Heart left ventricle (tissue), 16 donors: ENCODE measurements around the gene RXRA. TPM values are rescaled to one million over a fixed set of nuclear protein-coding genes. Genes with fewer than 3 reads are reported as not detected.

Experiments
- ATAC-seq, 4 donors: fragments of 200-7000 bp; cut with Tn5 transposase; one replicate each; pipeline ENCODE4 v1.9.1; 2020 to 2022; ENCODE audit warnings: moderate library complexity in 4 of 4, mild to moderate bottlenecking in 3 of 4, moderate number of reproducible peaks in 1 of 4
- DNase-seq, 5 donors: peaks; one replicate each; pipeline ENCODE4 v3.0.0-alpha.2; 2020
- H3K27ac ChIP-seq, 12 donors: fragments of 200-600 bp; sonication (generic) in 4 of 12; one replicate each; pipeline versions ENCODE4 v1.5.0 to v1.8.0; 2016 to 2022; ENCODE audit warnings: mild to moderate bottlenecking in 2 of 12
- H3K27me3 ChIP-seq, 9 donors: fragments of 200-600 bp; sonication (generic) in 2 of 9; one replicate each; pipeline versions ENCODE4 v1.5.1 to v1.8.0; 2016 to 2022; ENCODE audit warnings: mild to moderate bottlenecking in 3 of 9
- H3K36me3 ChIP-seq, 9 donors: fragments of 200-600 bp; sonication (generic) in 2 of 9; one replicate each; pipeline versions ENCODE4 v1.5.0 to v1.8.0; 2018 to 2022; ENCODE audit warnings: mild to moderate bottlenecking in 2 of 9
- H3K4me1 ChIP-seq, 12 donors: fragments of 200-600 bp; sonication (generic) in 4 of 12; one replicate each; pipeline versions ENCODE4 v1.5.0 to v1.8.0; 2016 to 2022; ENCODE audit warnings: mild to moderate bottlenecking in 3 of 12
- H3K4me3 ChIP-seq, 12 donors: fragments of 200-600 bp; sonication (generic) in 4 of 12; one replicate each; pipeline versions ENCODE4 v1.5.0 to v1.8.0; 2017 to 2022; ENCODE audit warnings: mild to moderate bottlenecking in 9 of 12, moderate library complexity in 4 of 12
- H3K9me3 ChIP-seq, 12 donors: fragments of 200-600 bp; sonication (generic) in 4 of 12; one replicate each; pipeline versions ENCODE4 v1.5.0 to v1.8.0; 2016 to 2022; ENCODE audit warnings: mild to moderate bottlenecking in 1 of 12
- POLR2A ChIP-seq, 2 donors: fragments of 450-650 bp; IDR thresholded peaks; one replicate each; pipeline ENCODE4 v1.6.1; 2017; ENCODE audit warnings: antibody characterized with exemption in 2 of 2, mild to moderate bottlenecking in 2 of 2, moderate library complexity in 2 of 2
- WGBS, 4 donors: extraction: QIAGEN DNeasy Blood & Tissue Kit in 2 of 4; methylation state at CpG; one replicate each; pipeline versions ENCODE4 v1.1.5 to v1.1.7; 2013 to 2018; 5-methylcytosine and 5-hydroxymethylcytosine counted together
- intact Hi-C, 10 donors: fragments of 100-400 bp; cut with DNase I; formaldehyde crosslinking; loops; one replicate each; pipeline versions ENCODE4 v1.11.1 to v1.14.2; 2022
- polyA plus RNA-seq, 2 donors: library from polyadenylated mRNA; stranded (reverse); fragments of 200-250 nt; gene quantifications; one replicate each; pipeline ENCODE4 v1.2.3, GENCODE V29; 2013
- total RNA-seq, 9 donors: library from RNA; depleted of rRNA in 2 of 9; stranded (reverse); fragments of >200 nt in 2 of 9; fragmentation: NEBNext Ultra II Directional in 3 of 9; extraction: Animal tissue kit (Norgen Biotek cat#: 25700) in 3 of 9; gene quantifications; one replicate each; pipeline versions ENCODE4 v1.1.0 to v1.2.4, GENCODE V29; 2016 to 2023
- TF ChIP-seq, protein P1 (sequence below), 12 donors: fragments of 200-600 bp; sonication (generic) in 4 of 12; IDR thresholded peaks; one replicate each; pipeline versions ENCODE4 v1.5.0 to v1.8.0; 2018 to 2022; ENCODE audit warnings: antibody characterized with exemption in 12 of 12, mild to moderate bottlenecking in 5 of 12
- donor health status: ischemic (EF 13 %, LVEDD 7.1; RV severe dilation, severe dysfunction).
- donor health status: healthy with polysubstance abuse.
- donor health status: DM: no; HTN: yes; CAD: no.
- donor health status: DM: no; HTN: no; CAD: no.
- donor health status: ischemic (EF 25% LVEDD 6.9; RV normal size, moderate dysfunction).
- donor health status: ischemic (EF 25% LVEDD 5.7; RV mildly dilated, moderate dysfunction).
- donor health status: healthy.
- donor health status: DM: yes; HTN: yes; CAD: no.
- donor health status: ischemic (EF 35%, LVEDD 5.7; RV mildly dilated, moderate dysfunction).
- donor health status: nonischemic (EF 11% LVEDD 7.7; RV severe dilation, severe dysfunction).
- donor health status: DM: yes; HTN: yes; CAD: no.
- donor health status: PGD.
- donor health status: ischemic (EF 29% LVEDD 5.4; RV normal size, mild dysfunction).
- donor health status: nonischemic (EF 23%, LVEDD 6.1; RV moderate dilation, normal function).

RXRA gene
- total and polyA plus RNA-seq, 11 donors = 45.5 to 87.9 (median 54.9) TPM

DNA sequence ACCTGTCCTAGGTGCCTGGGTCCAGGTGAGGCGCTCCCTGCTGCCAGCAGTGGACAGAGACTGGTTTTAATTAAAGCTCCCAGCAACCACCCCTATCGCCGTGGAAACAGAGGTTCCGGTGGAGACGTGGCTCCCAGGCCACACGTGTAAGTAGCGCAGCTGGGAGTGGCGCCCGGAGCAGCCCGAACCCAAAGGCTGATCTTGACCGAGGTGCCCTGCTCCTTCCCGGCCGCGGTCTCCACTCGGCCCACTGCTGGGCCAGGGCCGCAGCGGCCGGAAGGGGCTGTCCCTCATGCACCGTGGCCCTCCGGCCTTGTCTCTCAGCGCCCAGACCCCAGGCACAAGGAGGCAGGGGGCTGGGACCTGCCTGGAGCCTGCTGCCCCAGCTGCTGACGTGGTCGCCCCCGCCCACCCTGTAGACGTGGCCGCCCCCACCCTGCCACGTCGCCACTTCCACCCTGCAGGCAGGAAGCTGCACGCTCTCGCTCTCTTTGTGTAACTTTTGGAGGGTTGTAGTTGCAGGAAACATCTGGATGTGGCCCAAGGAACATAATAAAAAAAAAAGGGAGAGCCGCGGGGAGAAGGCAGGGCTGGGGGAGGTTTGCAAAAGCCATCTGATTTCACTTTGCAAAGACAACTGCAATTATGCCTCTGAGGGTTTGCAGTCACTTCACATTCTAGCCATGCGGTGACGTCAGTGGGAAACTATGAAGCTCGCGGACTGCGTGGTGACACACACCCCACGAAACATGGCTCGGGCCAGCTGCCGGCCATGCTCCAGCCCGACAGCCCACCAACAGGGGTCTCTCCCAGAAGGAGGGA is 129.9 kb downstream of the RXRA start:
- intact Hi-C loops = loop anchor here in 5 of 10 donors (5.0 to 10.0 kb wide), 7 partner anchors 79 to 959 kb away; partner anchors contain the start of gene COL5A1 (in 3 of the 5)
- H3K4me3 ChIP-seq = peak overlapping the region in 10 of 12 donors; percentile 18 to 57 (median 42)
- WGBS, 4 donors = 27 to 40% (median 32%) methylated on average over 32 to 41 of the region's 41 CpGs
- TF ChIP-seq, protein P1, sequence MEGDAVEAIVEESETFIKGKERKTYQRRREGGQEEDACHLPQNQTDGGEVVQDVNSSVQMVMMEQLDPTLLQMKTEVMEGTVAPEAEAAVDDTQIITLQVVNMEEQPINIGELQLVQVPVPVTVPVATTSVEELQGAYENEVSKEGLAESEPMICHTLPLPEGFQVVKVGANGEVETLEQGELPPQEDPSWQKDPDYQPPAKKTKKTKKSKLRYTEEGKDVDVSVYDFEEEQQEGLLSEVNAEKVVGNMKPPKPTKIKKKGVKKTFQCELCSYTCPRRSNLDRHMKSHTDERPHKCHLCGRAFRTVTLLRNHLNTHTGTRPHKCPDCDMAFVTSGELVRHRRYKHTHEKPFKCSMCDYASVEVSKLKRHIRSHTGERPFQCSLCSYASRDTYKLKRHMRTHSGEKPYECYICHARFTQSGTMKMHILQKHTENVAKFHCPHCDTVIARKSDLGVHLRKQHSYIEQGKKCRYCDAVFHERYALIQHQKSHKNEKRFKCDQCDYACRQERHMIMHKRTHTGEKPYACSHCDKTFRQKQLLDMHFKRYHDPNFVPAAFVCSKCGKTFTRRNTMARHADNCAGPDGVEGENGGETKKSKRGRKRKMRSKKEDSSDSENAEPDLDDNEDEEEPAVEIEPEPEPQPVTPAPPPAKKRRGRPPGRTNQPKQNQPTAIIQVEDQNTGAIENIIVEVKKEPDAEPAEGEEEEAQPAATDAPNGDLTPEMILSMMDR (IDR thresholded peaks at IDR 0.05) = peak in 3 of 12 donors; percentile 3 to 14 (median 14)
- no peak for TF ChIP-seq POLR2A (IDR thresholded peaks at IDR 0.05)
- DNase-seq (peak; percentile 90 to 92 (median 91)), ATAC-seq (peak; percentile 56 to 92 (median 83))
- peaks cover 3 to 38% (median 21%) of the 10 kb centered on the region in 12 donors for H3K4me1 ChIP-seq
- H3K27me3 ChIP-seq = no peaks in the 10 kb centered on the region
- H3K27ac ChIP-seq = peak overlapping the region; percentile 82 to 96 (median 90)
- no peaks in the 10 kb centered on the region for H3K36me3 ChIP-seq
- H3K9me3 ChIP-seq = peaks cover 0 to 1% (median 0%) of the 10 kb centered on the region in 12 donors

DNA sequence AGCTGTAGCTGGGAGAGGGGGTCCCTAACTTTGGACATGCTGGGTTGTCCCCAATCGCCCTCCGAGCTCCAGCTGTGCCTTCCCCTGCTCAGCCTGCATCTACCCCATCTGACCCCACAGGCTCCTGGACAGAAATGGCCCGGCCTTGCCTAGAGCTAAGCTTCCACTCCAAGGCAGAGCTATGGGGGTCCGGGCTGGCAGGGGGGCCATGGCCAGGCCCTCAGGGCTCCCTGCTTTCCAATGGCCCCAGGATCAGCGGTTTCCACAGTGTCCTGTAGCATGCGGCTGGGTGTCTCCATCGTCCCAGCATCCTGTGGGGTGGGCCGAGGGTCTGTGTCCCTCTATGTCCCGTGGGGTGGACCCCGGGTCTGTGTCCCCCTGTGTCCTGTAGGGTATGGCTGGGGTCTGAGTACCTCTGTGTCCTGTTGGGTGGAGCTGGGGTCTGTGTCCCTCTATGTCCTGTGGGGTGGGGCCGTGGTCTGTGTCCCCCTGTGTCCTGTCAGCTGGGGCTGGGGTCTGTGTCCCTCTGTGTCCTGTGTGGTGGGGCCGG is 130.6 kb downstream of the RXRA start:
- peak in 1 of 5 donors; percentile 32 for DNase-seq
- intact Hi-C loops = loop anchor here in 5 of 10 donors (5.0 to 10.0 kb wide), 7 partner anchors 78 to 958 kb away; partner anchors contain the start of gene COL5A1 (in 3 of the 5)
- peak in 2 of 4 donors; percentile 3 to 7 for ATAC-seq
- H3K27me3 ChIP-seq = no peaks in the 10 kb centered on the region
- TF ChIP-seq, protein P1 (IDR thresholded peaks at IDR 0.05) = no peak
- TF ChIP-seq POLR2A (IDR thresholded peaks at IDR 0.05) = no peak
- peaks cover 0 to 8% (median 4%) of the 10 kb centered on the region in 12 donors for H3K9me3 ChIP-seq
- H3K4me3 ChIP-seq = peak overlapping the region in 9 of 12 donors; percentile 34 to 57 (median 42)
- H3K36me3 ChIP-seq = no peaks in the 10 kb centered on the region
- peak overlapping the region; percentile 82 to 96 (median 90) for H3K27ac ChIP-seq
- peaks cover 3 to 38% (median 21%) of the 10 kb centered on the region in 12 donors for H3K4me1 ChIP-seq
- 50 to 84% (median 70%) methylated on average over 6 to 12 of the region's 12 CpGs for WGBS, 4 donors

DNA sequence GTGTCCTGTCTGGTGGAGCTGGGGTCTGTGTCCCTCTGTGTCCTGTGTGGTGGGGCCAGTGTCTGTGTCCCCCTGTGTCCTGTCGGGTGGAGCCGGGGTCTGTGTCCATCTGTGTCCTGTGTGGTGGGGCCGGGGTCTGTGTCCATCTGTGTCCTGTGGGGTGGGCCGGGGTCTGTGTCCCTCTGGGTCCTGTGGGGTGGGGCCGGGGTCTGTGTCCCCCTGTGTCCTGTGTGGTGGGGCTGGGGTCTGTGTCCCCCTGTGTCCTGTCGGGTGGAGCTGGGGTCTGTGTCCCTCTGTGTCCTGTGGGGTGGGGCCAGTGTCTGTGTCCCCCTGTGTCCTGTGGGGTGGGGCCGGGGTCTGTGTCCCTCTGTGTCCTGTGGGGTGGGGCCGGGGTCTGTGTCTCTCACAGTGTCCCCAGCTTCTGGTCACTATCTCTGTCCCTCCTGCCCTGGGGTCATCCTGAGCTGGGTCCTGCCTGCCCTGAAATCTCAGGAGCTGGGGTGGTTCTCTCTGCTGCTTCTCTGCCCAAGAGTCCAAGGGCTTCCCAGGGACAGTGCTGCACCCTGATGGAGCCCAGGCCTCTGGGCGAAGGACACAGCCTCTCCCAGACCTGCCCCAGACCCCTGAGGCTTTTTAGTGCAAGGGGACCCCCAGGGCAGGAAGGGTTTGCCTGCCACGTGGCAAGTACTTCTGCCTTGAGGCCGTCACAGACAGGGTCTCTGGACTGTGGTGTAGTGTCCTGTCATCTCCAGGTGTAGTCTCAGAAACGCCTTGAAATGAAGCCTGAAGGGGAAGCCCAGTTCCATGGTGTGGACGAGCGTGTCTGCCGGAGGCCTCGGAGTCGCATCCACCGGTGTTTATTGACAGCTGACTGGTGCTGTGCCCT is 131.3 kb downstream of the RXRA start:
- intact Hi-C loops = loop anchor here in 5 of 10 donors (5.0 to 10.0 kb wide), 7 partner anchors 77 to 957 kb away; partner anchors contain the start of gene COL5A1 (in 3 of the 5)
- TF ChIP-seq, protein P1 (IDR thresholded peaks at IDR 0.05) = no peak
- no peak for TF ChIP-seq POLR2A (IDR thresholded peaks at IDR 0.05)
- WGBS, 4 donors = 86 to 91% (median 91%) methylated on average over 9 to 18 of the region's 18 CpGs

More for the DNA sequence above, 131.3 kb downstream of the RXRA start:
- no peak overlapping the region for H3K4me3 ChIP-seq
- peak in 3 of 5 donors; percentile 7 to 44 (median 16) for DNase-seq
- no peaks in the 10 kb centered on the region for H3K36me3 ChIP-seq
- ATAC-seq = no peak
- no peaks in the 10 kb centered on the region for H3K27me3 ChIP-seq
- H3K4me1 ChIP-seq = peaks cover 3 to 38% (median 21%) of the 10 kb centered on the region in 12 donors
- H3K27ac ChIP-seq = peak overlapping the region in 9 of 12 donors; percentile 0 to 95 (median 82)
- peaks cover 0 to 9% (median 4%) of the 10 kb centered on the region in 12 donors for H3K9me3 ChIP-seq
